Measurements from ENCODE around the gene SSH2. TPM values are rescaled to one million over a fixed set of nuclear protein-coding genes. Genes with fewer than 3 reads are reported as not detected.

Gene SSH2
- total RNA-seq, 1 donor from 2014 or later: 12.2 TPM

DNA sequence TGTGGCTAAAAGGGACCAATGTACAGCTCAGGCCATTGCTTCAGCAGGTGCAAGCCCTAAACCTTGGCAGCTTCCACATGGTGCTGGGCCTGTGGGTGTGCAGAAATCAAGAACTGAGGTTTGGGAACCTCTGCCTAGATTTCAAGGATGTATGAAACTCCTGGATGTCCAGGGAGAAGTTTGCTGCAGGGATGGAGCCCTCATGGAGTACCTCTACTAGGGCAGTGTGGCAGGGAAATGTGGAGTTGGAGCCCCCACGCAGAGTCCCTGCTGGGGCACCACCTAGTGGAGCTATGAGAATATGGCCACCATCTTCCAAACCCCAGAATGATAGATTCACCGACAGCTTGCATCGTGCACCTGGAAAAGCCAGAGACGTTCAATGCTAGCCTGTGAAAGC lies 24.4 kb upstream of the SSH2 start:
- Histone ChIP-seq H3F3A (ENCODE audit: low read depth) (no peaks in the 10 kb centered on the region), H3K4me1 (no peaks in the 10 kb centered on the region), H3K27me3 (no peaks in the 10 kb centered on the region), H4K20me1 (ENCODE audit: low read depth) (no peaks in the 10 kb centered on the region), H3K9ac (no peak overlapping the region), H2AFZ (replicated peaks) (no peak overlapping the region), H3K27ac (no peak overlapping the region), H3K9me3 (ENCODE audit: low read depth) (no peaks in the 10 kb centered on the region), H3K79me2 (ENCODE audit: low read depth) (no peaks in the 10 kb centered on the region), H3K36me3 (no peaks in the 10 kb centered on the region), H3K4me2 (no peak overlapping the region), H3K4me3 (no peak overlapping the region)
- Mint-ChIP-seq H3K27ac (no peak overlapping the region), H3K4me3 (no peak overlapping the region), H3K4me1 (peaks cover 8% of the 10 kb centered on the region), H3K36me3 (peaks cover 4% of the 10 kb centered on the region), H3K27me3 (ENCODE audit: insufficient read depth, low read depth) (peaks cover 4% of the 10 kb centered on the region), H3K9me3 (peaks cover 32% of the 10 kb centered on the region)
- TF ChIP-seq EZH2phosphoT487 (IDR thresholded peaks at IDR 0.05) (no peak), EZH2 (IDR thresholded peaks at IDR 0.05) (no peak)
- TF ChIP-seq, protein P1, sequence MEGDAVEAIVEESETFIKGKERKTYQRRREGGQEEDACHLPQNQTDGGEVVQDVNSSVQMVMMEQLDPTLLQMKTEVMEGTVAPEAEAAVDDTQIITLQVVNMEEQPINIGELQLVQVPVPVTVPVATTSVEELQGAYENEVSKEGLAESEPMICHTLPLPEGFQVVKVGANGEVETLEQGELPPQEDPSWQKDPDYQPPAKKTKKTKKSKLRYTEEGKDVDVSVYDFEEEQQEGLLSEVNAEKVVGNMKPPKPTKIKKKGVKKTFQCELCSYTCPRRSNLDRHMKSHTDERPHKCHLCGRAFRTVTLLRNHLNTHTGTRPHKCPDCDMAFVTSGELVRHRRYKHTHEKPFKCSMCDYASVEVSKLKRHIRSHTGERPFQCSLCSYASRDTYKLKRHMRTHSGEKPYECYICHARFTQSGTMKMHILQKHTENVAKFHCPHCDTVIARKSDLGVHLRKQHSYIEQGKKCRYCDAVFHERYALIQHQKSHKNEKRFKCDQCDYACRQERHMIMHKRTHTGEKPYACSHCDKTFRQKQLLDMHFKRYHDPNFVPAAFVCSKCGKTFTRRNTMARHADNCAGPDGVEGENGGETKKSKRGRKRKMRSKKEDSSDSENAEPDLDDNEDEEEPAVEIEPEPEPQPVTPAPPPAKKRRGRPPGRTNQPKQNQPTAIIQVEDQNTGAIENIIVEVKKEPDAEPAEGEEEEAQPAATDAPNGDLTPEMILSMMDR (IDR thresholded peaks at IDR 0.05): no peak
- DNase-seq (ENCODE audit: low spot score): no peak

DNA sequence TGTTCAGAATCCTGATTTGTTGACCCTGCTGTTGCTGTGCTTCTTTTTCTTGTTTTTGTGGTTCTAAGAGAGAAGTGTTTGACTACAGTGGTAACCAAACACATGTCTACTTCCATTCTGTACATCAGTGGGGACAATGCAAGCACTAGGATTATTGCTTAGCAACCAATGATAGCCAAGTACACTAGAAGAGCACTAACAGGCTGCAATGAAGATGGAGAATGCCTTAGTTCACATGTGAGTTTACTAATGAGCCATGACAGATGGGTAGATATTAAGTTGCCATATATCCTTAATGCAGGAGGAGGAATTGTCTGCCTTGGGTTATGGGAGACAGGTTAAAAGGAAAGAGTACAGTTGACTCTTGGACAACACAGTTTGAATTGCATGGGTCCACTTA lies 19.7 kb upstream of the SSH2 start:
- Histone ChIP-seq H3K27ac (no peak overlapping the region), H3K9ac (no peak overlapping the region), H2AFZ (replicated peaks) (no peak overlapping the region), H3K36me3 (no peaks in the 10 kb centered on the region), H3K9me3 (ENCODE audit: low read depth) (no peaks in the 10 kb centered on the region), H3K4me3 (no peak overlapping the region), H4K20me1 (ENCODE audit: low read depth) (no peaks in the 10 kb centered on the region), H3K4me1 (peaks cover 5% of the 10 kb centered on the region), H3F3A (ENCODE audit: low read depth) (no peaks in the 10 kb centered on the region), H3K27me3 (no peaks in the 10 kb centered on the region), H3K4me2 (no peak overlapping the region), H3K79me2 (ENCODE audit: low read depth) (no peaks in the 10 kb centered on the region)
- no peak for TF ChIP-seq EZH2phosphoT487 (IDR thresholded peaks at IDR 0.05)
- TF ChIP-seq, protein P1 (IDR thresholded peaks at IDR 0.05): no peak
- no peak for TF ChIP-seq EZH2 (IDR thresholded peaks at IDR 0.05)
- peaks cover 18% of the 10 kb centered on the region for H3K9me3 Mint-ChIP-seq
- H3K4me1 Mint-ChIP-seq: peaks cover 24% of the 10 kb centered on the region
- no peak overlapping the region for H3K4me3 Mint-ChIP-seq
- no peak for DNase-seq (ENCODE audit: low spot score)
- H3K27me3 Mint-ChIP-seq (ENCODE audit: insufficient read depth, low read depth): peaks cover 2% of the 10 kb centered on the region
- peak overlapping the region; percentile 60 for H3K27ac Mint-ChIP-seq
- peaks cover 4% of the 10 kb centered on the region for H3K36me3 Mint-ChIP-seq

DNA sequence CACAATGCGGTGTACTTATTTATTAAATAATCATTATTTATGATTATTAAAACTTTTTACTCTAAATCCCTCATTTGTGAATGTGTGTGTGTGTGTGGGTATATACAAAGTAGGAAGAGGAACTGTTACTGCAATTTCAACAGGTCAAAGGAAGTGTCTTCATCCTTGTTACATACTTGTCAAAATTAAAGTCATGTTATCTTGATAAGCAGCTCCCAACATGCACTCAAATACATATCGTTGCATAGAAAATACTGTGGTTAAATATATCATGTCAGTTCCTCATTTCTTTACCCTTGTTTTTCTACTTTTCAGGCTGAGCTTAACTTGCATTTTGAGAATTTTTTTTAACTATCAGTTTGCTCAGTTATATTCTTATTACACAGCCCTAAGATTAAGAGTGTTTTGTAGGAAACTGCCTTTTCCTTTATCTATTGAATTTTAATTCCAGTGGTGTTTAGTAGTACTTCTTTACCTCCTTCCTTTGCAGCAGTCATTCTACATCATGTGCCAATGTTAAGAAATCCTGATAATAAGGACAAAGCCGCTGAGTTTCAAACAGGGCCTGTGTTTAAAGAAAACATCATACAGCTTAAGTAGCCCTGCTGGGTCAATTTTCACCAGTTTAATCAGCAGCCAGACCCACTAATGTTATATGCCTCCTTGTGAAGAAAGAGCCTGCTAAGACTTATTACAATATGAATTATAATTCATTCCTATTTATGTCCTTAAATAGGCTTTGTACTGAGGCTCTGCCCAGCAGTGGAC lies 18.6 kb upstream of the SSH2 start:
- H3K4me3 ChIP-seq: no peak overlapping the region
- DNase-seq (ENCODE audit: low spot score): no peak
- TF ChIP-seq EZH2 (IDR thresholded peaks at IDR 0.05) (no peak), EZH2phosphoT487 (IDR thresholded peaks at IDR 0.05) (no peak)
- TF ChIP-seq, protein P1 (IDR thresholded peaks at IDR 0.05): no peak
- no peaks in the 10 kb centered on the region for H3F3A ChIP-seq (ENCODE audit: low read depth)
- no peak overlapping the region for H3K4me3 Mint-ChIP-seq
- H3K27me3 Mint-ChIP-seq (ENCODE audit: insufficient read depth, low read depth): peaks cover 5% of the 10 kb centered on the region
- H3K4me1 ChIP-seq: peaks cover 5% of the 10 kb centered on the region
- no peak overlapping the region for H3K4me2 ChIP-seq
- no peak overlapping the region for H3K27ac ChIP-seq
- H3K27ac Mint-ChIP-seq: peak overlapping the region; percentile 86
- H3K27me3 ChIP-seq: no peaks in the 10 kb centered on the region
- H4K20me1 ChIP-seq (ENCODE audit: low read depth): no peaks in the 10 kb centered on the region
- peaks cover 24% of the 10 kb centered on the region for H3K4me1 Mint-ChIP-seq
- H3K9ac ChIP-seq: no peak overlapping the region
- H3K9me3 Mint-ChIP-seq: peaks cover 11% of the 10 kb centered on the region
- peaks cover 1% of the 10 kb centered on the region for H3K36me3 Mint-ChIP-seq
- H3K9me3 ChIP-seq (ENCODE audit: low read depth): no peaks in the 10 kb centered on the region
- H2AFZ ChIP-seq (replicated peaks): peak overlapping the region; percentile 31
- no peaks in the 10 kb centered on the region for H3K79me2 ChIP-seq (ENCODE audit: low read depth)
- H3K36me3 ChIP-seq: no peaks in the 10 kb centered on the region

Measured in neural progenitor cell (in vitro differentiated cells).